Right cardiac atrium (tissue), 5 donors: ENCODE data around the gene CDK18. TPM values are rescaled to one million over a fixed set of nuclear protein-coding genes. Genes with fewer than 3 reads are reported as not detected.
A peak's percentile ranks its signal among the peaks of the same experiment; 100 is the strongest.

ENCODE experiments used
- ATAC-seq, 2 donors: fragments of 200-7000 bp; cut with Tn5 transposase; one replicate each; pipeline versions ENCODE4 v1.8.0 to v1.9.1; 2020; ENCODE audit warnings: moderate library complexity in 2 of 2, mild to moderate bottlenecking in 1 of 2
- DNase-seq, 3 donors: peaks; one replicate each; pipeline ENCODE4 v3.0.0-alpha.2; 2020
- H3K27ac ChIP-seq: one replicate; pipeline ENCODE4 v1.5.1; 2013; ENCODE audit warnings: mild to moderate bottlenecking, low read length, control low read depth, moderate library complexity
- H3K27me3 ChIP-seq: one replicate; pipeline ENCODE4 v1.6.1; 2013; ENCODE audit not compliant: control insufficient read depth, insufficient read depth
- H3K4me1 ChIP-seq: one replicate; pipeline ENCODE4 v1.6.1; 2013; ENCODE audit warnings: low read length; ENCODE audit not compliant: control insufficient read depth, insufficient read depth
- H3K4me3 ChIP-seq: one replicate; pipeline ENCODE4 v1.5.1; 2013; ENCODE audit warnings: low read length, control low read depth
- H3K9me3 ChIP-seq: one replicate; pipeline ENCODE4 v1.6.1; 2013; ENCODE audit warnings: low read length; ENCODE audit not compliant: control insufficient read depth
- WGBS: extraction: QIAGEN DNeasy Blood & Tissue Kit; methylation state at CpG from one replicate; pipeline ENCODE4 v1.1.7; 2013; 5-methylcytosine and 5-hydroxymethylcytosine counted together
- intact Hi-C, 4 donors: fragments of 100-400 bp; cut with DNase I; formaldehyde crosslinking; loops; one replicate each; pipeline versions ENCODE4 v1.11.0 to v1.14.0; 2022 to 2023
- polyA plus RNA-seq: library from polyadenylated mRNA; stranded (reverse); fragments of 200-250 nt; gene quantifications from one replicate; pipeline ENCODE4 v1.2.3, GENCODE V29; 2013
- total RNA-seq, 4 donors: library from RNA; stranded (reverse); fragmentation: NEBNext Ultra II Directional; extraction: Animal tissue kit (Norgen Biotek cat#: 25700); gene quantifications; one replicate each; pipeline ENCODE4 v1.2.1, GENCODE V29; 2021
- donor health status: healthy with polysubstance abuse.
- donor health status: DM: no; HTN: yes; CAD: no.
- donor health status: DM: no; HTN: no; CAD: no.
- donor health status: DM: no; HTN: yes; CAD: no; lungs with severe emphysema.
- donor health status: DM: yes; HTN: yes; CAD: no.

The CDK18 gene
- total and polyA plus RNA-seq, 5 donors = 80.2 to 150 (median 142) TPM

GRCh38 chr1:205524794-205525101, 20.3 kb downstream of the CDK18 start:
- Histone ChIP-seq H3K27me3 (no peaks in the 10 kb centered on the region), H3K4me1 (peaks cover 5% of the 10 kb centered on the region), H3K27ac (no peak overlapping the region), H3K9me3 (no peaks in the 10 kb centered on the region), H3K4me3 (no peak overlapping the region)
- WGBS = 77% methylated on average over 4 of the region's 4 CpGs
- peak in 1 of 3 donors; percentile 14 for DNase-seq
- intact Hi-C loops = loop anchor here (1.0 to 5.0 kb wide), 4 partner anchors 36 to 133 kb away; no protein-coding TSS in a partner anchor
- ATAC-seq = no peak

- no peaks in the 10 kb centered on the region for H3K27me3 ChIP-seq
- 77% methylated on average over 18 of the region's 18 CpGs for WGBS
- H3K4me3 ChIP-seq = no peak overlapping the region
- DNase-seq (peak in 2 of 3 donors; percentile 40 to 51), ATAC-seq (no peak)
- intact Hi-C loops = loop anchor here in 2 of 4 donors (2.0 to 5.0 kb wide), 2 partner anchors 37 to 132 kb away; no protein-coding TSS in a partner anchor
- H3K27ac ChIP-seq = no peak overlapping the region
- H3K4me1 ChIP-seq = peaks cover under 1% of the 10 kb centered on the region
- no peaks in the 10 kb centered on the region for H3K9me3 ChIP-seq
These were observed 21.2 kb downstream of the CDK18 start for GRCh38 chr1:205525495-205526285.

GRCh38 chr1:205526431-205526830, 22.0 kb downstream of the CDK18 start:
- H3K9me3 ChIP-seq = no peaks in the 10 kb centered on the region
- no peak overlapping the region for H3K4me3 ChIP-seq
- H3K27me3 ChIP-seq = no peaks in the 10 kb centered on the region
- intact Hi-C loops = loop anchor here in 2 of 4 donors (5.0 kb wide), 1 partner anchor 131 kb away; no protein-coding TSS in a partner anchor
- peak in 1 of 2 donors; percentile 28 for ATAC-seq
- no peak overlapping the region for H3K27ac ChIP-seq
- 58% methylated on average over 11 of the region's 11 CpGs for WGBS
- no peaks in the 10 kb centered on the region for H3K4me1 ChIP-seq
- peak in 2 of 3 donors; percentile 60 to 62 for DNase-seq

GRCh38 chr1:205527931-205528330, 23.5 kb downstream of the CDK18 start:
- Histone ChIP-seq H3K4me1 (no peaks in the 10 kb centered on the region), H3K4me3 (no peak overlapping the region), H3K27me3 (no peaks in the 10 kb centered on the region), H3K9me3 (no peaks in the 10 kb centered on the region), H3K27ac (no peak overlapping the region)
- DNase-seq (peak in 2 of 3 donors; percentile 36 to 63), ATAC-seq (no peak)
- WGBS = 54% methylated on average over 4 of the region's 4 CpGs
- intact Hi-C loops = loop anchor here in 2 of 4 donors (5.0 kb wide), 1 partner anchor 129 kb away; no protein-coding TSS in a partner anchor

- DNase-seq = no peak
- ATAC-seq = no peak
- intact Hi-C loops = loop anchor here in 2 of 4 donors (5.0 kb wide), 1 partner anchor 129 kb away; no protein-coding TSS in a partner anchor
- Histone ChIP-seq H3K4me3 (no peak overlapping the region), H3K4me1 (no peaks in the 10 kb centered on the region), H3K27me3 (no peaks in the 10 kb centered on the region), H3K27ac (no peak overlapping the region), H3K9me3 (no peaks in the 10 kb centered on the region)
- WGBS = 54% methylated on average over 9 of the region's 9 CpGs
These were observed 24.0 kb downstream of the CDK18 start for GRCh38 chr1:205528446-205528886.

- WGBS = 32% methylated on average over 53 of the region's 53 CpGs
- Histone ChIP-seq H3K27me3 (no peaks in the 10 kb centered on the region), H3K9me3 (no peaks in the 10 kb centered on the region), H3K4me1 (no peaks in the 10 kb centered on the region), H3K27ac (no peak overlapping the region), H3K4me3 (no peak overlapping the region)
- peak; percentile 64 to 79 for ATAC-seq
- intact Hi-C loops = loop anchor here in 2 of 4 donors (5.0 kb wide), 1 partner anchor 128 kb away; no protein-coding TSS in a partner anchor
- peak; percentile 83 to 93 (median 92) for DNase-seq
These were observed 24.7 kb downstream of the CDK18 start for GRCh38 chr1:205528887-205529825.

GRCh38 chr1:205530116-205530515, 25.6 kb downstream of the CDK18 start:
- DNase-seq = no peak
- ATAC-seq = no peak
- Histone ChIP-seq H3K4me1 (no peaks in the 10 kb centered on the region), H3K4me3 (no peak overlapping the region), H3K27me3 (no peaks in the 10 kb centered on the region), H3K27ac (no peak overlapping the region), H3K9me3 (no peaks in the 10 kb centered on the region)
- intact Hi-C loops = loop anchor here in 1 of 4 donors (10.0 kb wide), 1 partner anchor 105 kb away; the partner anchor contains the start of gene ELK4
- WGBS = 79% methylated on average over 6 of the region's 6 CpGs

- no peaks in the 10 kb centered on the region for H3K9me3 ChIP-seq
- no peak overlapping the region for H3K4me3 ChIP-seq
- intact Hi-C loops = loop anchor here in 1 of 4 donors (10.0 kb wide), 1 partner anchor 103 kb away; the partner anchor contains the start of gene ELK4
- H3K27me3 ChIP-seq = no peaks in the 10 kb centered on the region
- 79% methylated on average over 20 of the region's 20 CpGs for WGBS
- DNase-seq = peak in 1 of 3 donors; percentile 35
- ATAC-seq = no peak
- no peaks in the 10 kb centered on the region for H3K4me1 ChIP-seq
- no peak overlapping the region for H3K27ac ChIP-seq
These were observed 26.9 kb downstream of the CDK18 start for GRCh38 chr1:205531191-205532025.

- H3K27ac ChIP-seq = no peak overlapping the region
- intact Hi-C loops = loop anchor here in 1 of 4 donors (10.0 kb wide), 1 partner anchor 103 kb away; the partner anchor contains the start of gene ELK4
- H3K4me1 ChIP-seq = no peaks in the 10 kb centered on the region
- WGBS = 89% methylated on average over 22 of the region's 22 CpGs
- no peaks in the 10 kb centered on the region for H3K27me3 ChIP-seq
- ATAC-seq (no peak), DNase-seq (peak in 1 of 3 donors; percentile 36)
- H3K4me3 ChIP-seq = no peak overlapping the region
- H3K9me3 ChIP-seq = no peaks in the 10 kb centered on the region
These were observed 27.8 kb downstream of the CDK18 start for GRCh38 chr1:205532026-205532898.
